HEK293 (cell line): ENCODE data around the gene SF1.

Experiments
- AEBP2 ChIP-seq: fragments of 450-650 bp; formaldehyde crosslinking; IDR thresholded peaks from 2 replicates; pipeline ENCODE4 v1.5.1; 2016; ENCODE audit warnings: missing biosample characterization, missing genetic modification characterization, borderline replicate concordance
- ATF2 ChIP-seq: fragments of 450-650 bp; formaldehyde crosslinking; IDR thresholded peaks from 2 replicates; pipeline ENCODE4 v1.5.1; 2016; ENCODE audit warnings: missing biosample characterization, missing genetic modification characterization, low read depth
- CTCF ChIP-seq: fragments of 450-650 bp; formaldehyde crosslinking; IDR thresholded peaks from 2 replicates; pipeline ENCODE4 v1.5.1; 2016; ENCODE audit warnings: missing biosample characterization, missing genetic modification characterization
- SALL2 ChIP-seq: fragments of 450-650 bp; formaldehyde crosslinking; IDR thresholded peaks from 2 replicates; pipeline ENCODE4 v1.5.0; 2017; ENCODE audit warnings: missing biosample characterization, mild to moderate bottlenecking, missing genetic modification characterization, borderline replicate concordance
- YY1 ChIP-seq: fragments of 450-650 bp; formaldehyde crosslinking; IDR thresholded peaks from 2 replicates; pipeline ENCODE4 v1.5.1; 2018; ENCODE audit warnings: missing biosample characterization, missing genetic modification characterization
- ZBTB10 ChIP-seq: fragments of 450-650 bp; formaldehyde crosslinking; IDR thresholded peaks from 2 replicates; pipeline ENCODE4 v1.5.1; 2016; ENCODE audit warnings: missing biosample characterization, missing genetic modification characterization
- ZNF121 ChIP-seq: fragments of 450-650 bp; formaldehyde crosslinking; IDR thresholded peaks from 2 replicates; pipeline ENCODE4 v1.5.1; 2016; ENCODE audit warnings: missing biosample characterization, missing genetic modification characterization
- ZNF138 ChIP-seq: fragments of 450-650 bp; formaldehyde crosslinking; IDR thresholded peaks from 2 replicates; pipeline ENCODE4 v1.5.1; 2016; ENCODE audit warnings: missing biosample characterization, missing genetic modification characterization, borderline replicate concordance
- ZNF280D ChIP-seq: fragments of 450-650 bp; formaldehyde crosslinking; IDR thresholded peaks from 2 replicates; pipeline ENCODE4 v1.5.1; 2016; ENCODE audit warnings: missing biosample characterization, missing genetic modification characterization
- ZNF501 ChIP-seq: fragments of 450-650 bp; formaldehyde crosslinking; IDR thresholded peaks from 2 replicates; pipeline ENCODE4 v1.5.1; 2016; ENCODE audit warnings: missing biosample characterization, missing genetic modification characterization
- ZNF521 ChIP-seq: fragments of 450-650 bp; formaldehyde crosslinking; IDR thresholded peaks from 2 replicates; pipeline ENCODE4 v1.5.1; 2017; ENCODE audit warnings: missing biosample characterization, mild to moderate bottlenecking, missing genetic modification characterization
- ZNF561 ChIP-seq: fragments of 450-650 bp; IDR thresholded peaks from 2 replicates; pipeline ENCODE4 v1.5.1; 2018; ENCODE audit warnings: missing biosample characterization, missing genetic modification characterization, borderline replicate concordance
- ZNF776 ChIP-seq: fragments of 450-650 bp; formaldehyde crosslinking; IDR thresholded peaks from 2 replicates; pipeline ENCODE4 v1.5.0; 2017; ENCODE audit warnings: missing biosample characterization, missing genetic modification characterization, borderline replicate concordance
- ZSCAN30 ChIP-seq: fragments of 450-650 bp; IDR thresholded peaks from 2 replicates; pipeline ENCODE4 v1.5.1; 2018; ENCODE audit warnings: missing biosample characterization, mild to moderate bottlenecking, missing genetic modification characterization, moderate library complexity

- no peak for TF ChIP-seq AEBP2
- no peak for TF ChIP-seq ZNF776
- no peak for TF ChIP-seq CTCF (tag by site-specific recombination)
- no peak for TF ChIP-seq ZBTB10 (tag by site-specific recombination)
- TF ChIP-seq YY1, result no peak
- TF ChIP-seq ZNF561 (tag by site-specific recombination), result no peak
- TF ChIP-seq ZNF280D (tag by site-specific recombination), result no peak
- no peak for TF ChIP-seq ZSCAN30 (tag by site-specific recombination)
- no peak for TF ChIP-seq ATF2
- TF ChIP-seq ZNF521 (tag by site-specific recombination), result no peak
- no peak for TF ChIP-seq ZNF501 (tag by site-specific recombination)
- no peak for TF ChIP-seq SALL2 (tag by site-specific recombination)
- TF ChIP-seq ZNF138 (tag by site-specific recombination), result no peak
- no peak for TF ChIP-seq ZNF121 (tag by site-specific recombination)
Measured at GRCh38 chr11:64766881-64767280, 11.5 kb downstream of the SF1 start.
